ENCODE results near the gene PPY. TPM values are rescaled to one million over a fixed set of nuclear protein-coding genes. Genes with fewer than 3 reads are reported as not detected.

PPY gene
- total RNA-seq, 1 experiment from 2014 or later: not detected

DNA sequence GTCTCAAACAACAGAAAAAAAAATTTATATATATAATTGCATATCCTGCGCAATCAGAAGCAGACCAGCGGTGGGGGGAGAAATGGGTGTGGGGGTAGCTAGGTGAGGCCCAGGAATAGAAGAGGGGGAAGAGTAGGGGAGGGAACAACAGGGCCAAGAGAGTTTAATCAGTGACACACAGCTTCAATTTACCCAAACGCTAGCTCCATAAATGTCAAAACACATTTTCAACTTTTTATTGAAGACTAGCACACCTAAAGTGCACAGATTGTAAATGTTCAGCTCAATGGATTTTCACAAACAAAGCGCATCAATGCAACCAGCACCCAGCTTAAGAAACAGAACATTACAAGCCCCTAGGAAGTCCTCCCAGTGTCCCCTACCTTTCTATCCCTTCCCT, 37.4 kb upstream of the PPY start:
- DNase-seq (ENCODE audit: low spot score) (no peak), ATAC-seq (no peak)
- no peak overlapping the region for H3K4me3 Mint-ChIP-seq
- no peak overlapping the region for H3K27ac Mint-ChIP-seq
- H3K4me1 Mint-ChIP-seq: peaks cover 4% of the 10 kb centered on the region; the same call in 1 of the 2 replicates
- TF ChIP-seq JUN (CRISPR knock-in tag; IDR thresholded peaks at IDR 0.05) (no peak), CREM (CRISPR knock-in tag; IDR thresholded peaks at IDR 0.05) (no peak), ZNF219 (CRISPR knock-in tag; IDR thresholded peaks at IDR 0.05; ENCODE audit: borderline replicate concordance) (no peak), NR3C1 (CRISPR knock-in tag; conservative IDR thresholded peaks at IDR 0.05; ENCODE audit: low read depth) (no peak), ZBTB21 (CRISPR knock-in tag; IDR thresholded peaks at IDR 0.05; ENCODE audit: borderline replicate concordance) (no peak), ATF1 (CRISPR knock-in tag; IDR thresholded peaks at IDR 0.05) (no peak), SMAD4 (CRISPR knock-in tag; IDR thresholded peaks at IDR 0.05) (no peak), MXD4 (CRISPR knock-in tag; IDR thresholded peaks at IDR 0.05; ENCODE audit: borderline replicate concordance) (no peak), HMGA2 (CRISPR knock-in tag; IDR thresholded peaks at IDR 0.05) (no peak), KAT7 (CRISPR knock-in tag; IDR thresholded peaks at IDR 0.05; ENCODE audit: borderline replicate concordance) (no peak), JAZF1 (CRISPR knock-in tag; IDR thresholded peaks at IDR 0.05) (no peak), TEAD1 (CRISPR knock-in tag; IDR thresholded peaks at IDR 0.05) (no peak), PRRX2 (CRISPR knock-in tag; IDR thresholded peaks at IDR 0.05) (no peak)
- TF ChIP-seq, protein P1, sequence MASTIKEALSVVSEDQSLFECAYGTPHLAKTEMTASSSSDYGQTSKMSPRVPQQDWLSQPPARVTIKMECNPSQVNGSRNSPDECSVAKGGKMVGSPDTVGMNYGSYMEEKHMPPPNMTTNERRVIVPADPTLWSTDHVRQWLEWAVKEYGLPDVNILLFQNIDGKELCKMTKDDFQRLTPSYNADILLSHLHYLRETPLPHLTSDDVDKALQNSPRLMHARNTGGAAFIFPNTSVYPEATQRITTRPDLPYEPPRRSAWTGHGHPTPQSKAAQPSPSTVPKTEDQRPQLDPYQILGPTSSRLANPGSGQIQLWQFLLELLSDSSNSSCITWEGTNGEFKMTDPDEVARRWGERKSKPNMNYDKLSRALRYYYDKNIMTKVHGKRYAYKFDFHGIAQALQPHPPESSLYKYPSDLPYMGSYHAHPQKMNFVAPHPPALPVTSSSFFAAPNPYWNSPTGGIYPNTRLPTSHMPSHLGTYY (CRISPR knock-in tag; IDR thresholded peaks at IDR 0.05): no peak
- TF ChIP-seq, protein P2, sequence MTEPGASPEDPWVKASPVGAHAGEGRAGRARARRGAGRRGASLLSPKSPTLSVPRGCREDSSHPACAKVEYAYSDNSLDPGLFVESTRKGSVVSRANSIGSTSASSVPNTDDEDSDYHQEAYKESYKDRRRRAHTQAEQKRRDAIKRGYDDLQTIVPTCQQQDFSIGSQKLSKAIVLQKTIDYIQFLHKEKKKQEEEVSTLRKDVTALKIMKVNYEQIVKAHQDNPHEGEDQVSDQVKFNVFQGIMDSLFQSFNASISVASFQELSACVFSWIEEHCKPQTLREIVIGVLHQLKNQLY (CRISPR knock-in tag; IDR thresholded peaks at IDR 0.05): no peak
- TF ChIP-seq, protein P3, sequence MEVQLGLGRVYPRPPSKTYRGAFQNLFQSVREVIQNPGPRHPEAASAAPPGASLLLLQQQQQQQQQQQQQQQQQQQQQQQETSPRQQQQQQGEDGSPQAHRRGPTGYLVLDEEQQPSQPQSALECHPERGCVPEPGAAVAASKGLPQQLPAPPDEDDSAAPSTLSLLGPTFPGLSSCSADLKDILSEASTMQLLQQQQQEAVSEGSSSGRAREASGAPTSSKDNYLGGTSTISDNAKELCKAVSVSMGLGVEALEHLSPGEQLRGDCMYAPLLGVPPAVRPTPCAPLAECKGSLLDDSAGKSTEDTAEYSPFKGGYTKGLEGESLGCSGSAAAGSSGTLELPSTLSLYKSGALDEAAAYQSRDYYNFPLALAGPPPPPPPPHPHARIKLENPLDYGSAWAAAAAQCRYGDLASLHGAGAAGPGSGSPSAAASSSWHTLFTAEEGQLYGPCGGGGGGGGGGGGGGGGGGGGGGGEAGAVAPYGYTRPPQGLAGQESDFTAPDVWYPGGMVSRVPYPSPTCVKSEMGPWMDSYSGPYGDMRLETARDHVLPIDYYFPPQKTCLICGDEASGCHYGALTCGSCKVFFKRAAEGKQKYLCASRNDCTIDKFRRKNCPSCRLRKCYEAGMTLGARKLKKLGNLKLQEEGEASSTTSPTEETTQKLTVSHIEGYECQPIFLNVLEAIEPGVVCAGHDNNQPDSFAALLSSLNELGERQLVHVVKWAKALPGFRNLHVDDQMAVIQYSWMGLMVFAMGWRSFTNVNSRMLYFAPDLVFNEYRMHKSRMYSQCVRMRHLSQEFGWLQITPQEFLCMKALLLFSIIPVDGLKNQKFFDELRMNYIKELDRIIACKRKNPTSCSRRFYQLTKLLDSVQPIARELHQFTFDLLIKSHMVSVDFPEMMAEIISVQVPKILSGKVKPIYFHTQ (CRISPR knock-in tag; IDR thresholded peaks at IDR 0.05): no peak
- TF ChIP-seq, protein P4, sequence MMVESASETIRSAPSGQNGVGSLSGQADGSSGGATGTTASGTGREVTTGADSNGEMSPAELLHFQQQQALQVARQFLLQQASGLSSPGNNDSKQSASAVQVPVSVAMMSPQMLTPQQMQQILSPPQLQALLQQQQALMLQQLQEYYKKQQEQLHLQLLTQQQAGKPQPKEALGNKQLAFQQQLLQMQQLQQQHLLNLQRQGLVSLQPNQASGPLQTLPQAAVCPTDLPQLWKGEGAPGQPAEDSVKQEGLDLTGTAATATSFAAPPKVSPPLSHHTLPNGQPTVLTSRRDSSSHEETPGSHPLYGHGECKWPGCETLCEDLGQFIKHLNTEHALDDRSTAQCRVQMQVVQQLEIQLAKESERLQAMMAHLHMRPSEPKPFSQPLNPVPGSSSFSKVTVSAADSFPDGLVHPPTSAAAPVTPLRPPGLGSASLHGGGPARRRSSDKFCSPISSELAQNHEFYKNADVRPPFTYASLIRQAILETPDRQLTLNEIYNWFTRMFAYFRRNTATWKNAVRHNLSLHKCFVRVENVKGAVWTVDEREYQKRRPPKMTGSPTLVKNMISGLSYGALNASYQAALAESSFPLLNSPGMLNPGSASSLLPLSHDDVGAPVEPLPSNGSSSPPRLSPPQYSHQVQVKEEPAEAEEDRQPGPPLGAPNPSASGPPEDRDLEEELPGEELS (CRISPR knock-in tag; IDR thresholded peaks at IDR 0.05): no peak
- TF ChIP-seq, protein P5, sequence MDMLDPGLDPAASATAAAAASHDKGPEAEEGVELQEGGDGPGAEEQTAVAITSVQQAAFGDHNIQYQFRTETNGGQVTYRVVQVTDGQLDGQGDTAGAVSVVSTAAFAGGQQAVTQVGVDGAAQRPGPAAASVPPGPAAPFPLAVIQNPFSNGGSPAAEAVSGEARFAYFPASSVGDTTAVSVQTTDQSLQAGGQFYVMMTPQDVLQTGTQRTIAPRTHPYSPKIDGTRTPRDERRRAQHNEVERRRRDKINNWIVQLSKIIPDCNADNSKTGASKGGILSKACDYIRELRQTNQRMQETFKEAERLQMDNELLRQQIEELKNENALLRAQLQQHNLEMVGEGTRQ (CRISPR knock-in tag; IDR thresholded peaks at IDR 0.05): no peak
- TF ChIP-seq, protein P6, sequence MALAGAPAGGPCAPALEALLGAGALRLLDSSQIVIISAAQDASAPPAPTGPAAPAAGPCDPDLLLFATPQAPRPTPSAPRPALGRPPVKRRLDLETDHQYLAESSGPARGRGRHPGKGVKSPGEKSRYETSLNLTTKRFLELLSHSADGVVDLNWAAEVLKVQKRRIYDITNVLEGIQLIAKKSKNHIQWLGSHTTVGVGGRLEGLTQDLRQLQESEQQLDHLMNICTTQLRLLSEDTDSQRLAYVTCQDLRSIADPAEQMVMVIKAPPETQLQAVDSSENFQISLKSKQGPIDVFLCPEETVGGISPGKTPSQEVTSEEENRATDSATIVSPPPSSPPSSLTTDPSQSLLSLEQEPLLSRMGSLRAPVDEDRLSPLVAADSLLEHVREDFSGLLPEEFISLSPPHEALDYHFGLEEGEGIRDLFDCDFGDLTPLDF (CRISPR knock-in tag; IDR thresholded peaks at IDR 0.05): no peak
- TF ChIP-seq, protein P7, sequence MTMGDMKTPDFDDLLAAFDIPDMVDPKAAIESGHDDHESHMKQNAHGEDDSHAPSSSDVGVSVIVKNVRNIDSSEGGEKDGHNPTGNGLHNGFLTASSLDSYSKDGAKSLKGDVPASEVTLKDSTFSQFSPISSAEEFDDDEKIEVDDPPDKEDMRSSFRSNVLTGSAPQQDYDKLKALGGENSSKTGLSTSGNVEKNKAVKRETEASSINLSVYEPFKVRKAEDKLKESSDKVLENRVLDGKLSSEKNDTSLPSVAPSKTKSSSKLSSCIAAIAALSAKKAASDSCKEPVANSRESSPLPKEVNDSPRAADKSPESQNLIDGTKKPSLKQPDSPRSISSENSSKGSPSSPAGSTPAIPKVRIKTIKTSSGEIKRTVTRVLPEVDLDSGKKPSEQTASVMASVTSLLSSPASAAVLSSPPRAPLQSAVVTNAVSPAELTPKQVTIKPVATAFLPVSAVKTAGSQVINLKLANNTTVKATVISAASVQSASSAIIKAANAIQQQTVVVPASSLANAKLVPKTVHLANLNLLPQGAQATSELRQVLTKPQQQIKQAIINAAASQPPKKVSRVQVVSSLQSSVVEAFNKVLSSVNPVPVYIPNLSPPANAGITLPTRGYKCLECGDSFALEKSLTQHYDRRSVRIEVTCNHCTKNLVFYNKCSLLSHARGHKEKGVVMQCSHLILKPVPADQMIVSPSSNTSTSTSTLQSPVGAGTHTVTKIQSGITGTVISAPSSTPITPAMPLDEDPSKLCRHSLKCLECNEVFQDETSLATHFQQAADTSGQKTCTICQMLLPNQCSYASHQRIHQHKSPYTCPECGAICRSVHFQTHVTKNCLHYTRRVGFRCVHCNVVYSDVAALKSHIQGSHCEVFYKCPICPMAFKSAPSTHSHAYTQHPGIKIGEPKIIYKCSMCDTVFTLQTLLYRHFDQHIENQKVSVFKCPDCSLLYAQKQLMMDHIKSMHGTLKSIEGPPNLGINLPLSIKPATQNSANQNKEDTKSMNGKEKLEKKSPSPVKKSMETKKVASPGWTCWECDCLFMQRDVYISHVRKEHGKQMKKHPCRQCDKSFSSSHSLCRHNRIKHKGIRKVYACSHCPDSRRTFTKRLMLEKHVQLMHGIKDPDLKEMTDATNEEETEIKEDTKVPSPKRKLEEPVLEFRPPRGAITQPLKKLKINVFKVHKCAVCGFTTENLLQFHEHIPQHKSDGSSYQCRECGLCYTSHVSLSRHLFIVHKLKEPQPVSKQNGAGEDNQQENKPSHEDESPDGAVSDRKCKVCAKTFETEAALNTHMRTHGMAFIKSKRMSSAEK (CRISPR knock-in tag; IDR thresholded peaks at IDR 0.05; ENCODE audit: borderline replicate concordance): no peak
- peaks cover 24% of the 10 kb centered on the region for H3K27me3 Mint-ChIP-seq (ENCODE audit: low read depth)
- H3K9me3 Mint-ChIP-seq: no peaks in the 10 kb centered on the region
- no peaks in the 10 kb centered on the region for H3K36me3 Mint-ChIP-seq
- ChIA-PET POLR2A (interaction anchor here (1.0 kb wide), 1 partner anchor 17 kb away, joined by 3 read pairs; no protein-coding TSS in a partner anchor), CTCF (interaction anchor here (0.6 to 1.3 kb wide), 6 partner anchors 8 to 166 kb away, joined by 3 to 4 read pairs (median 3); partner anchors contain the start of gene PYY)
